ENCODE measurements around the gene SCN5A. TPM values are rescaled to one million over a fixed set of nuclear protein-coding genes. Genes with fewer than 3 reads are reported as not detected.

The SCN5A gene
- total and polyA plus RNA-seq, 2 of the 4 experiments (the other 2 are of a cell fraction): 1.9 to 2.0 TPM

- in situ Hi-C loops (cut with MboI; ENCODE audit: low sequenced_read_pairs): no loop called here
- Histone ChIP-seq H4K91ac (ENCODE audit: insufficient read depth, low read depth, low read length) (no peak overlapping the region), H2AK9ac (replicated peaks; ENCODE audit: low read depth, low read length, poor library complexity) (no peak overlapping the region), H2BK5ac (ENCODE audit: low read depth, low read length, poor library complexity, severe bottlenecking) (no peak overlapping the region), H2BK15ac (ENCODE audit: low read depth, low read length) (no peak overlapping the region), H3K4me3 (ENCODE audit: insufficient read depth, low read depth, low read length) (no peak overlapping the region), H2AK5ac (ENCODE audit: low read depth, low read length) (no peak overlapping the region), H3K14ac (replicated peaks; ENCODE audit: low read depth, low read length) (no peak overlapping the region), H3K4me2 (ENCODE audit: low read depth, low read length) (no peak overlapping the region), H3K27ac (ENCODE audit: insufficient read depth, low read length) (no peak overlapping the region), H2BK120ac (ENCODE audit: low read depth, low read length) (no peak overlapping the region), H4K8ac (ENCODE audit: low read depth in 2 of 2, low read length in 2 of 2) (no peak overlapping the region), H3K56ac (ENCODE audit: extremely low read depth, insufficient read depth, low read length) (no peak overlapping the region), H3K36me3 (ENCODE audit: control insufficient read depth, insufficient read depth, low read length) (no peaks in the 10 kb centered on the region), H3K9ac (ENCODE audit: low read depth, low read length) (no peak overlapping the region), H3K9me3 (ENCODE audit: control insufficient read depth, insufficient read depth, low read length) (no peaks in the 10 kb centered on the region), H3K9me1 (ENCODE audit: insufficient read depth, low read length) (no peaks in the 10 kb centered on the region), H4K20me1 (ENCODE audit: insufficient read depth, low read length) (no peaks in the 10 kb centered on the region), H3K27me3 (ENCODE audit: control insufficient read depth, insufficient read depth, low read length) (peaks cover 2% of the 10 kb centered on the region; the same call in 1 of the 2 replicates), H4K5ac (ENCODE audit: low read depth, low read length) (no peak overlapping the region), H3K18ac (ENCODE audit: low read depth, low read length) (no peak overlapping the region), H3K23ac (ENCODE audit: low read depth, low read length) (no peak overlapping the region), H2BK20ac (ENCODE audit: low read depth, low read length) (no peak overlapping the region), H2AFZ (replicated peaks; ENCODE audit: low read length, poor library complexity) (no peak overlapping the region), H3K4ac (ENCODE audit: low read depth, low read length) (no peak overlapping the region), H3K4me1 (ENCODE audit: control insufficient read depth, insufficient read depth, low read length) (no peaks in the 10 kb centered on the region; the same call in 1 of the 2 replicates), H3K79me1 (ENCODE audit: low read depth in 1 of 2, low read length in 2 of 2) (no peaks in the 10 kb centered on the region)
- no TSS peak for BruUV-seq (replicated peaks)
- CTCF ChIA-PET: no interaction called here
- dilution Hi-C loops (cut with HindIII; ENCODE audit: low sequenced_read_pairs, unreplicated experiment): no loop called here
- ATAC-seq (ENCODE audit: low read depth) (no peak), DNase-seq (no peak)
- WGBS, 2 experiments (ENCODE audit: extremely low coverage in 2 of 2, insufficient read length in 1 of 2): 20% methylated on average over 1 of the region's 4 CpGs; no CpG with 5 or more reads in 1 of the 2 experiments
- POLR2A ChIA-PET (ENCODE audit: unreplicated experiment): no interaction called here
- intact Hi-C loops (cut with micrococcal nuclease): loop anchor here (5.0 kb wide), 1 partner anchor 153 kb away; no protein-coding TSS in a partner anchor
- TF ChIP-seq POLR2A (IDR thresholded peaks at IDR 0.05; ENCODE audit: low read depth, low read length) (no peak), CTCF (conservative IDR thresholded peaks at IDR 0.05; ENCODE audit: low read depth, low read length) (no peak), MAFK (IDR thresholded peaks at IDR 0.05; ENCODE audit: low read depth, low read length) (no peak), RCOR1 (IDR thresholded peaks at IDR 0.05; ENCODE audit: insufficient replicate concordance, low read length) (no peak), CHD1 (IDR thresholded peaks at IDR 0.05; ENCODE audit: low read depth, low read length) (no peak), NFE2L2 (IDR thresholded peaks at IDR 0.05; ENCODE audit: low read depth, low read length) (no peak), RFX5 (IDR thresholded peaks at IDR 0.05; ENCODE audit: low read depth, low read length) (no peak), FOS (IDR thresholded peaks at IDR 0.05; ENCODE audit: low read depth, low read length) (no peak), RAD21 (IDR thresholded peaks at IDR 0.05; ENCODE audit: low read length) (no peak), CEBPB (IDR thresholded peaks at IDR 0.05; ENCODE audit: low read depth, low read length) (no peak), SMC3 (IDR thresholded peaks at IDR 0.05; ENCODE audit: low read depth, low read length) (no peak), MAZ (IDR thresholded peaks at IDR 0.05; ENCODE audit: borderline replicate concordance, low read depth, low read length) (no peak), ELK1 (IDR thresholded peaks at IDR 0.05; ENCODE audit: borderline replicate concordance, low read depth, low read length) (no peak), MXI1 (IDR thresholded peaks at IDR 0.05; ENCODE audit: borderline replicate concordance, low read depth, low read length) (no peak), USF2 (IDR thresholded peaks at IDR 0.05; ENCODE audit: low read depth, low read length) (no peak), BHLHE40 (IDR thresholded peaks at IDR 0.05; ENCODE audit: low read depth, low read length) (no peak)
Measured at GRCh38 chr3:38689346-38689745, 39.9 kb upstream of the SCN5A start.

Measured in IMR-90 (cell line).